Stimulated activated naive CD8-positive, alpha-beta T cell treated with anti-CD3 and anti-CD28 coated beads, Interleukin-15, Interleukin-2, amounts not matched to agents 100 U/mL and 50 U/mL, for 24 hours (primary cell): Measurements from ENCODE around the gene CPNE5.
A peak's percentile ranks its signal among the peaks of the same experiment; 100 is the strongest.
"Not testable (repeated sequence)": the region's sequence is repeated elsewhere in the genome, so short reads cannot be mapped to it uniquely, and the experiment has no call there.

Source experiments
- ATAC-seq: fragments of 150-1000 bp; cut with Tn5 transposase; one replicate; pipeline ENCODE4 v1.10.0; 2021
- DNase-seq: peaks from one replicate; pipeline ENCODE4 v3.0.0; 2021

The CPNE5 gene

GRCh38 chr6:36723992-36724391, 115.3 kb downstream of the CPNE5 start:
- DNase-seq, ATAC-seq: not testable (repeated sequence)

GRCh38 chr6:36722879-36723278, 116.4 kb downstream of the CPNE5 start:
- no peak for ATAC-seq
- no peak for DNase-seq

- ATAC-seq: no peak
- no peak for DNase-seq
These were observed 116.9 kb downstream of the CPNE5 start for GRCh38 chr6:36722365-36722764.

- no peak for DNase-seq
- no peak for ATAC-seq
These were observed 117.7 kb downstream of the CPNE5 start for GRCh38 chr6:36721369-36722140.

- no peak for DNase-seq
- ATAC-seq: no peak
These were observed 118.7 kb downstream of the CPNE5 start for GRCh38 chr6:36720251-36721141.

GRCh38 chr6:36719126-36719525, 120.1 kb downstream of the CPNE5 start:
- no peak for DNase-seq
- ATAC-seq: no peak

- DNase-seq (no peak), ATAC-seq (no peak)
These were observed 120.7 kb downstream of the CPNE5 start for GRCh38 chr6:36718560-36718959.

GRCh38 chr6:36717871-36718540, 121.2 kb downstream of the CPNE5 start:
- DNase-seq: no peak
- ATAC-seq: no peak

GRCh38 chr6:36717231-36717825, 121.9 kb downstream of the CPNE5 start:
- ATAC-seq (no peak), DNase-seq (no peak)

- no peak for DNase-seq
- ATAC-seq: no peak
These were observed 122.7 kb downstream of the CPNE5 start for GRCh38 chr6:36716476-36717093.

- DNase-seq: no peak
- ATAC-seq: no peak
These were observed 123.8 kb downstream of the CPNE5 start for GRCh38 chr6:36715469-36715868.

- DNase-seq (no peak), ATAC-seq (no peak)
These were observed 124.7 kb downstream of the CPNE5 start for GRCh38 chr6:36714511-36714910.

- ATAC-seq: no peak
- no peak for DNase-seq
These were observed 125.4 kb downstream of the CPNE5 start for GRCh38 chr6:36713846-36714245.

- DNase-seq (no peak), ATAC-seq (no peak)
These were observed 126.4 kb downstream of the CPNE5 start for GRCh38 chr6:36712816-36713215.

GRCh38 chr6:36706339-36706738, 132.9 kb downstream of the CPNE5 start:
- ATAC-seq (no peak), DNase-seq (no peak)

- DNase-seq, ATAC-seq: not testable (repeated sequence)
These were observed 134.2 kb downstream of the CPNE5 start for GRCh38 chr6:36704961-36705577.

GRCh38 chr6:36703982-36704381, 135.3 kb downstream of the CPNE5 start:
- DNase-seq (no peak), ATAC-seq (no peak)

- no peak for ATAC-seq
- DNase-seq: no peak
These were observed 136.1 kb downstream of the CPNE5 start for GRCh38 chr6:36703081-36703606.

- ATAC-seq: no peak
These were observed 136.6 kb downstream of the CPNE5 start for GRCh38 chr6:36702656-36703055.

GRCh38 chr6:36701401-36701991, 137.7 kb downstream of the CPNE5 start:
- no peak for DNase-seq
- peak; percentile 60 for ATAC-seq

More at GRCh38 chr6:36702656-36703055, 136.6 kb downstream of the CPNE5 start:
- no peak for DNase-seq

GRCh38 chr6:36700831-36701230, 138.4 kb downstream of the CPNE5 start:
- DNase-seq (no peak), ATAC-seq (no peak)
